ENCODE data around the gene RNF43. TPM values are rescaled to one million over a fixed set of nuclear protein-coding genes. Genes with fewer than 3 reads are reported as not detected.

RNF43 gene
- total RNA-seq, 1 donor from 2014 or later = 2.1 TPM

GRCh38 chr17:58368860-58369213 is 48.5 kb downstream of the RNF43 start:
- intact Hi-C loops (cut with micrococcal nuclease) = loop anchor here (2.0 kb wide), 2 partner anchors 14 to 16 kb away; partner anchors contain the start of gene SUPT4H1
- Mint-ChIP-seq H3K4me3 (no peak overlapping the region), H3K27ac (peak overlapping the region; percentile 51), H3K9me3 (no peaks in the 10 kb centered on the region), H3K27me3 (no peaks in the 10 kb centered on the region), H3K36me3 (ENCODE audit: low read depth) (no peaks in the 10 kb centered on the region), H3K4me1 (peaks cover 42% of the 10 kb centered on the region)
- ChIA-PET CTCF (interaction anchor here (2.2 kb wide), 1 partner anchor 49 kb away, joined by 11 read pairs; the partner anchor contains the start of gene RNF43), POLR2A (interaction anchor here (0.6 to 9.7 kb wide), 10 partner anchors 16 to 151 kb away, joined by 3 to 126 read pairs (median 6); partner anchors contain the start of genes RNF43, SUPT4H1 and TSPOAP1)
- DNase-seq (no peak), ATAC-seq (ENCODE audit: low read depth) (peak; percentile 69)
- no peak for TF ChIP-seq CTCF (IDR thresholded peaks at IDR 0.05)

Other genes starting within 250 kb of the RNF43 start
- gene EPX, start 224.8 kb downstream of the RNF43 start, total RNA-seq = not detected in 2 replicates
- 16.0 and 17.3 TPM in 2 replicates for gene MKS1, start 198.3 kb downstream of the RNF43 start, total RNA-seq
- gene LPO, start 178.9 kb downstream of the RNF43 start, total RNA-seq = not detected in 2 replicates
- not detected in 2 replicates for gene MPO, start 136.6 kb downstream of the RNF43 start, total RNA-seq
- gene TSPOAP1, start 88.7 kb downstream of the RNF43 start, total RNA-seq = 16.7 and 22.5 TPM in 2 replicates
- 90.2 and 100 TPM in 2 replicates for gene SUPT4H1, start 65.3 kb downstream of the RNF43 start, total RNA-seq
- 4.5 and 5.5 TPM in 2 replicates for gene HSF5, start 70.9 kb upstream of the RNF43 start, total RNA-seq
- 109 and 112 TPM in 2 replicates for gene MTMR4, start 97.1 kb upstream of the RNF43 start, total RNA-seq